ENCODE data around the gene SYPL2. TPM values are rescaled to one million over a fixed set of nuclear protein-coding genes. Genes with fewer than 3 reads are reported as not detected.

Gene SYPL2
- total RNA-seq, 1 experiment from 2014 or later: 1.3 TPM

GRCh38 chr1:109508001-109508872, 41.9 kb downstream of the SYPL2 start:
- TF ChIP-seq CBX3 (IDR thresholded peaks at IDR 0.05; ENCODE audit: low read depth) (no peak), SRF (IDR thresholded peaks at IDR 0.05; ENCODE audit: low read depth) (no peak), CTCF (IDR thresholded peaks at IDR 0.05 in 2 of 3, conservative IDR thresholded peaks at IDR 0.05 in 1 of 3; ENCODE audit: borderline replicate concordance in 1 of 3, insufficient read depth in 1 of 3, low read depth in 2 of 3, low read length in 2 of 3) (no peak), REST (IDR thresholded peaks at IDR 0.05; ENCODE audit: low read depth) (no peak), TCF7L2 (IDR thresholded peaks at IDR 0.05; ENCODE audit: borderline replicate concordance, extremely low read depth, insufficient read depth, insufficient read length) (no peak), JUND (IDR thresholded peaks at IDR 0.05) (no peak), FOSL1 (IDR thresholded peaks at IDR 0.05; ENCODE audit: low read depth) (no peak), RAD21 (IDR thresholded peaks at IDR 0.05; ENCODE audit: low read depth) (no peak), CEBPB (IDR thresholded peaks at IDR 0.05; ENCODE audit: low read depth) (no peak), EGR1 (IDR thresholded peaks at IDR 0.05; ENCODE audit: low read depth) (no peak)
- RAD21 ChIA-PET (ENCODE audit: low non-redundant PET in 1 of 2, low total read pairs in 2 of 2, uncharacterized antibody in 2 of 2, unreplicated experiment in 2 of 2): no interaction called here
- DNase-seq (ENCODE audit: low read depth, low spot score) (no peak), ATAC-seq (no peak)
- no peaks in the 10 kb centered on the region for H3K9me3 ChIP-seq (ENCODE audit: control insufficient read depth in 1 of 2, insufficient read depth in 1 of 2, low read depth in 1 of 2, low read length in 2 of 2)
- H3K4me1 ChIP-seq (ENCODE audit: control insufficient read depth in 1 of 2, insufficient read depth in 2 of 2, low read length in 2 of 2): peaks cover 0 to 5% of the 10 kb centered on the region in 2 experiments; a peak in 2 of 4 replicates
- CTCF ChIA-PET: no interaction called here
- no TSS peak for BruUV-seq (replicated peaks)
- H3K9ac ChIP-seq (ENCODE audit: low read length): no peak overlapping the region
- H3K4me3 ChIP-seq (replicated peaks in 1 of 2; ENCODE audit: low read depth in 1 of 2, low read length in 2 of 2): no peak overlapping the region
- H3K27ac ChIP-seq (ENCODE audit: low read depth, low read length): no peak overlapping the region
- no peak overlapping the region for H3K4me2 ChIP-seq (ENCODE audit: low read length)
- no peaks in the 10 kb centered on the region for H3K36me3 ChIP-seq (ENCODE audit: control insufficient read depth in 1 of 2, insufficient read depth in 2 of 2, low read length in 2 of 2)
- no peaks in the 10 kb centered on the region for H4K20me1 ChIP-seq (ENCODE audit: insufficient read depth)
- H3K79me2 ChIP-seq (ENCODE audit: insufficient read depth, low read length): no peaks in the 10 kb centered on the region
- POLR2A ChIA-PET: no interaction called here
- no peak overlapping the region for H2AFZ ChIP-seq (ENCODE audit: low read depth, low read length, poor library complexity, severe bottlenecking)
- intact Hi-C loops (cut with micrococcal nuclease): no loop called here
- no peaks in the 10 kb centered on the region; the same call in 1 of the 2 replicates for H3K9me2 ChIP-seq (ENCODE audit: insufficient read depth)
- peaks cover 7% of the 10 kb centered on the region; the same call in 1 of the 2 replicates for H3K27me3 ChIP-seq (ENCODE audit: insufficient read depth, low read length)
